CD4-positive, alpha-beta T cell treated with Interleukin-17A for 4 hours (primary cell): ENCODE data around the gene TRAF3IP1.
"Not testable (repeated sequence)": the region's sequence is repeated elsewhere in the genome, so short reads cannot be mapped to it uniquely, and the experiment has no call there.

Experiments used
- DNase-seq: peaks from one replicate; pipeline ENCODE4 v3.0.0-alpha.2; 2020; ENCODE audit warnings: mixed read lengths

The TRAF3IP1 gene

DNA sequence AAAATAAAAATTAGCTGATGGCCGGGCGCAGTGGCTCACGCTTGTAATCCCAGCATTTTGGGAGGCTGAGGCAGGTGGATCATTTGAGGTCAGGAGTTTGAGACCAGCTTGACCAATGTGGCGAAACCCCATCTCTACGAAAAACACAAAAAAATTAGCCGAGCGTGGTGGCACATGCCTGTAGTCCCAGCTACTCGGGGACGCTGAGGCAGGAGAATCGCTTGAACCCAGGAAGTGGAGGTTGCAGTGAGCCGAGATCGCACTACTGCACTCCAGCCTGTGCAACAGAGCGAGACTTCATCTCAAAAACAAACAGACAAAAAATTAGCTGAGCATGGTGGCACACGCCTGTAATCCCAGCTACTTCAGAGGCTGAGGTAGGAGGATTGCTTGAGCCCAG lies 9.6 kb upstream of the TRAF3IP1 start:
- not testable (repeated sequence) for DNase-seq

DNA sequence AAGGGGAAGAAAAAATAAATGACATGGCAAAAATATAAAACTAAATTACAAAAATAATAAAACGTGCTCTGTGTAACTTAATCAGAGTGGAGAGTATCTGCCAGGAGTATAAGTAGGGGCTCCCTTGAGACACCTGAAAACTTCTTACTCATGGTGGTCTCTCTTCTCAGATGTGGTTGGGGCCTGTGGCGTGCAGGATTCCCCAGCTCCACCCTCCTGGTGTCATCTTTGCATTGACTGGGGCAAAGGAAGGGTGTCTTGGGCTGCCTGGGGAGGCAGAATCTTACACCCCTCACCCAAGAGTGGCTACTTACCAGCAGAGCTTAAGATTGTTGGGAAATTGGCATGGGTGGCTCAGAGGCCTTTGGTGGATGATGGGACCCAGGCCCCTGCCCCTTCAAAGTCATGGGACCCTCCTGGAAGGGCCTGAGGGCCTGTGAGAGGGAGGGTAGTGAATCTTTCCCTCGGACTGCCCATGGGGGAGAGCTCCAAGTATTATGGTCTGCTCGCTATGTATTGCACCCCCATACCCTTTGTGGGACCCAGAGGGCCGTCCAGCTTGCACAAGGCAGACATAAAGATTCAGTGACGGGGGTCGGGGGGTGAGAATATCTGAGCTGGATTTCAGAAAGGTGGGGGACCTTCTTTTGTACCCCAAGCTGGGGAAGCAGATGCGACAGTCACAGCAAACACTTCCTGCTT lies 6.9 kb upstream of the TRAF3IP1 start:
- DNase-seq, result no peak

DNA sequence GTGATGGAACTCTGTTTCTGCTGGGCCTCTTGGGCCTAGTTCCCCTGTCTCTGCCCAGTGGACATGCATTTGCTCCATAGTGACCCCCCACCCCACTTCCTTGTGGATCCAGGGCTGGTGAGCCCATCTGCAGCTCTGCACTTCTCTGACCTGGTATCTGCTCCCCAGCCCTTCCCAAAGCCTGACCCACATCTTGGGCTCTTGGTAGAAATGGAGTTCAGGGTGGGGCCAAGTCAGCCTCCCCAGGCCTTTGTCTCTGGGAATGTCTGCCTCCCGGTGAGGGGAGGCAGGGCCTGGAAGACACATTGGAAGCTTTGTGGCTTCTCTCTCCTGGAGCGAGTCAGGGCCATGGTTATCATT lies 6.3 kb upstream of the TRAF3IP1 start:
- DNase-seq, result no peak

DNA sequence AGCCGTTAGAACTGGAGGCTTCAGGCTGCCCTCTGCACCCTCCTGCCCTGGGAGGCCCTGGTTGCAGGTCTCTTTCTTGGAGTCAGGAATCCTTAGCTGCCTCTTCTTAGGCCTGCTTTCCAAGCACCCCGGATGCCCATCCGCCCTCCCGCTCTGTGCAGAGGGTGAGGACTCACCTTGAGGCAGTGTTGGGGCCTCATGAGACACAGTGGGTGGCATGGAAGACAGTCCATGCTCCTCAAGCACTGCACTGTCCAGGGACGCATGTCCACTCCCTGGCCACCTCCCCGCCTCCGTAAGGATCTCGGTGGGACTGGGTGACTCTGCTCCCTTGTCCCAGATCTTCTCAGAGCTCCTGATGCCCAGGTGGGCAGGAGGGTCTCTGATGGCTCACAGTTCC lies 5.7 kb upstream of the TRAF3IP1 start:
- no peak for DNase-seq

DNA sequence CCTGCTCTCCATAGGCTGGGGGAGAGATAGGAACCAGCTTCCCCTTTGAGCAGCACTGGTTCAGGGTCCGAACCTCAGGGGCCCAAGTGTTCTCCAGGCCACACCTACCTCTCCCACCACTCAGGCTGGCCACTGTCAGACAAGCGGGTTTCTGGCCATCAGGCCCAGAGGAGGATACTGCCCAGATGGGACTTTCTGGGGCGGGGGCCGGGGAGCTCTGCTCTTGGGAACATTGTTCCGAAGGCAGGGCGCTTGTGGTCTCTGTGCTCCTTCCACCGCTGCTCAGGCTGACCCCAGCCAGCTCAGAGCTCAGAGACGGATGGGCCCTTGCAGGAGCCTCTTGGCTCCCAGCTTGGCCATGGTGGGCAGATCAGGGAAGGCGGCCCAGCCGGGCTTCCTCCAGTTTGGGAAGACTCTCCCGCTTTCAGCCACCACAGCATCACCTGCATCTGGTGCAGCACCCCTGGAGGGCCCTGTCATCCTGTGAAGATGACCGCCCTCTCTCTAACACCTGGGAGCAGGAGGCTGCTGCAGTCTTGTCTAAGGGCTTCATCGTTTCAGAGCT lies 5.2 kb upstream of the TRAF3IP1 start:
- DNase-seq, result no peak

DNA sequence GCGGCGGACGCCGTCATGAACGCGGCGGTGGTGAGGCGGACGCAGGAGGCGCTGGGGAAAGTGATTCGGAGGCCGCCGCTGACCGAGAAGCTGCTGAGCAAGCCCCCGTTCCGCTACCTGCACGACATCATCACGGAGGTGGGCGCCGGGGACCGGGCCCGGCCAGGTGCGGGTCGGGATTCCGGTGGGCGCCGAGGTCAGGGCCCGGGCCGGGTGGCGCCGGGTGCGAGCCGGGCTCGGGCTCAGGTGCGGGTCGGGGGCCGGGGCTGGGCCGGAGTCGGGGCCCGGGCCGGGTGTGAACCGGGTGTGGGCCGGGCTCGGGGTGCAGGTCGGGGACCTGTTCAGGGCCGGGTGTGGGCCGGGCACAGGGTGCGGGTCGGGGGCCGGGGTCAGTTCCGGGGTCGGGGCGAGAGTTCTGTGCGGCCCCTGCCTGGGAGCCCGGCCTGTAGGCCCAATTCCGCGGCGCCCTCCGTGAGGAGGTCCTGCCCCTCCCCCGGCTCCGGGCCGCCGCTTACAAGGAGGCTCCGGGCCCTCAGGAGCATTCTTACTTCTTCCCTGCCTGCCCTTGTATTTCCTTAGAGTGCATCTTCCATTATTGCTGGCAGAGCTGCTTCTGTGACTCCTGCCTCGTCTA lies 447 bp downstream of the TRAF3IP1 start:
- DNase-seq, result peak; percentile 18

DNA sequence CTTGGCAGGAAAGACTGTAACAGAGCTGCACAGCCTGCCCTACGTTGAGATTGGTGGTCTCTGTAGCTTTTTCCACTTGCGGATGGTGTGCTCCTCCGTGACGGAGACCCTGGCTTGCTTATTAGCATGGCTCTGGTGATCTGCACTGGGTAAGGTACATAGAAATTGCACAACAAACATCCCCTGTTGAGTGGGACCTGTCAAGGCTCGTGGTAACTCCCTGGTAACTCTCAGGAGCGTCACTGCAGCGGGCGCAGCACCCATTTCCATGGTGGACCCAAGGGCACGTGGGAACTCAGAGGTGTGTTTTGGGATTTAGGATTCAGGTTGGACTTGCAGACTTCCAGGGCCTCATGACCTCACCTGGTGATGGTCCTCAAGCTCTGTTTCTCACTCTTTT lies 1.1 kb downstream of the TRAF3IP1 start:
- DNase-seq, result no peak

DNA sequence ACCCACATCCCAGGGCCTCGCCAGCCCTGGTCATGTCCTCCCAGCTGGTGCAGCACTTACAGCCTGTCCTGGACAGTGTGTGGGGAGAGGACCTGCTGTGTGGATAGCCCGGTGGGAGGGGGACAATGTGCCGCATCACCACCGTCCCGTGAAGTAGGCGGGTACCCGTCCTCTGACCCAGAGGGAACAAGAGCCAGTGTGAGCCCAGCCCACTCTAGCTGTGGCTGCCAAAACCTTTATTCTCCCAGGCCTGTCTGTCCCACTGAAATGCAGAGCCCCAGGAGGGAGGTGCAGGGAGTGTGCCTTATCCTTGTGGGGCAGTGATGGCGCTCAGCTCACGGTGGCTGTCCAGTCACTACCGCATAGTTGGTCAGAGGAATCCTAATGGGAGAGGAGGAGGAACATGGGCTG lies 1.7 kb downstream of the TRAF3IP1 start:
- no peak for DNase-seq

DNA sequence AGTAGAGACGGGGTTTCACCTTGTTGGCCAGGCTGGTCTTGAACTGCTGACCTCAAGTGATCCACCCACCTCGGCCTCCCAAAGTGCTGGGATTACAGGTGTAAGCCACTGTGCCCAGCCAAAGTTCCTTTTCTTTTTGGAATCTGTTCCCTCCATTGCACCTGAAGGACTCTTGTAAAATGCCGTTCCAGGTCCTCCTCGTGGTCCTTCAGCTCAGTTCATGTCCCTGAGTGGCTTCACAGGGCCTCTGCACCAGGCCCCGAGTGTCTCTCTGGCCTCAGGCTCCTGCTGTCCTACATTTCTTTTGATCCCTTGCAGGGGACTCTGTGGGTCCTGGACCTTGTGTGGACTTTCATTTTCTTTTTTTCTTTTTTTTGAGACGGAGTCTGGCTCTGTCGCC lies 3.9 kb downstream of the TRAF3IP1 start:
- not testable (repeated sequence) for DNase-seq

DNA sequence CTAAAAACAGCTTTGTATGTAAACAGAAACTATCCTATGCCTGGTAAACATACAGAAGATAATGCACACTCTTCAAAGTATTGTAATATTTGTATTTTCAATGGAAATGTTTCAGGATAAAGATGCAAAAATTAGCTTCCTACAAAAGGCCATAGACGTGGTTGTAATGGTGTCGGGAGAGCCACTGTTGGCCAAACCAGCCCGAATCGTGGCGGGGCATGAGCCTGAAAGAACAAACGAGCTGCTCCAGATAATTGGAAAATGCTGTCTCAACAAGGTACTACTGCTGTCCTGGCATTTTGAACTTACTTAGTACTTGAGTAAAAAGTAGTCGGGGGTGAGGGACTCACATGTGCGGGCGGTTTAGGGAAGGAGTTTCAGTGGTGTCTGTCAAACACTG lies 5.4 kb downstream of the TRAF3IP1 start:
- no peak for DNase-seq

DNA sequence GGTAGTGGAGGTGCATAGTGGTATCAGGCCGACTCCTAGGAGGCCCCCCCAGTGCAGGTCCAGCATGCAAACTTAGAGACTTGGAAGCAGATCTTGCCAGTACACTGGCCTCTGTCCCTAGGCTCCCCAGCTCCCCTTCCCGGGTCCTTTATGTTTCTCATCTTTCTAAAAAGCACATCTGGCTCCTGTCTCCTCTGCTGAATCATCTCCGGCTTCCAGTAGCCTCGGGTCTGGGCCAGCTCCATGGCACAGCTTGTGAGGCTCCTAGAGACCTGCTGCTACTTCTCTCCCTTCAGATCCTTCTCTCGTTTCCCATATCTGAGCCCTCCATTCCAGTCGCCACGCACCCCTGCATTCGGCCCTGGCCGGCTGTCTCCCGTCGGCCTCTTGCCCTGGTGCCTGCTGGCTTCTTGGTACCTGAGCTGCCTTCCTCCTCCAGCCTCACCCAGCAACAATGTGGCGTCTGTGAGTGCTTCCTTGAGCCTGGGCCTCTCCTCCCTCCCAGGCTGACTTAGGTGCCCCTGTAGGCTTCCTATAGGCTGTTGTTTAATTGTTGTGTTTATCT lies 6.6 kb downstream of the TRAF3IP1 start:
- DNase-seq, result no peak

DNA sequence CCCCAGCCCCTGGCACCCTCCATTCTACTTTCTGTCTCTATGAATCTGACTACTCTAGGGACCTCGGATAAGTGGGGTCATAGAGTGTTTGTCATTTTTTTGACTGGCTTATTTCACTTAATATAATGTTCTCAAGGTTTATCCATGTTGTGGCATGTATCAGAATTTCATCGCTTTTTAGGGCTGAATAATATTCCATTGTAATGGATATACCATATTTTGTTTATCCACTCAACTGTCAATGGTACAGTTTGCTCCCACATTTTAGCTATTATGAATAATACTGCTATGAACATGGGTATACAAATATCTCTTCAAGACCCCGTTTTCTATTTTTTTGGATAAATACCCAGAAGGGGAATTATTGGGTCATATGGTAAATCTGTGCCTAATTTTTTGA lies 7.4 kb downstream of the TRAF3IP1 start:
- DNase-seq, result no peak

DNA sequence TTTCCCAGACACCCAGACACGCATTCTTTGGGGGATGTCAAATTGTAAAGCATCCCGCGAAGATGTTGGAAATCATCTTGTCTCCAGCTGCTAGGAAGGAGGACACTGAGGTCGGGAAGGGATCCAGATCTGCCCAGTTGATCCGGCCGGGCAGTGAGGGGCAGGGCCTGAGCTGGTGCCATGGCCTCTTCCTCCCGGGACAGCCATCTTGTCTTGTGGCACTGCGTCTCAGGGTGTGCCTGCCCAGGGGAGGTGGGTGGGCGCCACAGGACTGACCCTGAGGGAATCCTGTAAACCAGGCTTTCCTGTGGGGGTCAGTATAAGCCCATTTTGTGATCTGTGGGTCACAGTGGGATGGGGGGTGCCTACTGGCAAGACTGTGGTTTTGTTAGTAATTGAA lies 10.1 kb downstream of the TRAF3IP1 start:
- DNase-seq, result no peak

DNA sequence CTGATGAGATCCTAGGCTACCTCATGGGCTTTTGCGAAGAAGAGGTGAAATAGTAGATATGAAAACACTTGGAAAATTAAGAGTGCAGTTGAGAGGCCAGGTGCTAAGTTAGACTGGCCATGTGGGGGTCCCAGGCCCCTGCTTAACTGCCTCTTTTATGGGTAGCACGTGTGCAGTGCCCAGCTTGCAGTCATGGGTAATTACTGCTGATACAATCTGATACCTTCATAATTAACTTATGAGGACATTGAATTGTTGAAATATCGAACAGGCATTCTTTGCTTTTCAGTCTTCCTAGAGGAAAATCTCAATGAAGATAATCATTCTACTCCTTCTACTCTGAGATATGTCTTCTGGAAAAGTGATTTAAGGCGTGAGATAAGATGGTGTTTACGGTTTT lies 11.6 kb downstream of the TRAF3IP1 start:
- DNase-seq, result no peak

DNA sequence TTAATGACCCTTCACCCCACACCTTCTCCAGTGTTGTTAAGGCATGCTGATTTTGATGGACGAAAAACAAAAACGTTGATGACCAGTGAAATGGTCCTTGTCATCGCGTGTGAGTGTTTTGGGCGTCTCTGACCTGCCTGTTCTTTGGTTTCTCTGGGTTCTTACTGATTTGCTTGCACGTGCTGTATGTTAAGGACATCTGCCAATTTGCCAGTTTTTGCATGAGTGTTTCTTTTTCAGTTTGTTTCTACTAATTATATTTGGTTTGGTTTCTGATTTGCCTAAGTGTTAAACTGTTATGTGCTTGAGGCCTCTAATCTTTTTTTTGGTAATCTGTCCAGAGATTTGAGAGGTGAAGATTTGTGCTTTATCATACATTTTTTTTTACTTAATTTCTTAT lies 14.6 kb downstream of the TRAF3IP1 start:
- no peak for DNase-seq

DNA sequence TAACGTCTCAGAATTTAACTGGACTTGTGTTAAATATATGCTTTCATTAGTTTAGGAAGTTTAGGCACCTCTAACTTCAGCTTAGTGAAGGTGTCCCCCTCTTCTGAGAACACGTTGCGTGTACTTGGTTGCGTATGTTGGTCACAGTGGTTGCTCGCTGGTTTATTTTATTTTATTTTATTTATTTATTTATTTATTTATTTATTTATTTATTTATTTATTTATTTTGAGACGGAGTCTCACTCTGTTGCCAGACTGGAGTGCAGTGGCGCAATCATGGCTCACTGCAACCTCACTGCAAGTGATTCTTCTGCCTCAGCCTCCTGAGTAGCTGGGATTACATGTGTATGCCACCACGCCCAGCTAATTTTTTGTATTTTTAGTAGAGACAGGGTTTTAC lies 15.3 kb downstream of the TRAF3IP1 start:
- not testable (repeated sequence) for DNase-seq

DNA sequence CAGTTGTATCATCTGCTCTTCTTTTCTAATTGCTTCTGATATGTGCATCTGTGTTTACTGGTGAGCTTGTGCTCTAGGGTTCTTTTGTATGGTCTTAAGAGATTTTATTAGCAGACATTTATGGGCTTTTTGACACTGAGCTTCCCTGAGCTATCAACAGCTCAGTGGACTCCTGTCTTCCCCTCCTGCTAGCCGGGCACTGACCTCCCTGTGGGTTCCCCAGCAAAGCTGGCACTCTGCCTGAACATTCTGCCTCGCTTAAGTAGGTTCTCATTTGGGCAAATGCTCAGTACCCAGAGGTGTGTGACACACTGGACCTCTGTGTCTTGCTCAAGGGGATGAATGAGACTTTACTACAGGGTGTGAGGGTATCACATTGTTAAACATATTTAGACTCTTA lies 15.8 kb downstream of the TRAF3IP1 start:
- DNase-seq, result no peak

DNA sequence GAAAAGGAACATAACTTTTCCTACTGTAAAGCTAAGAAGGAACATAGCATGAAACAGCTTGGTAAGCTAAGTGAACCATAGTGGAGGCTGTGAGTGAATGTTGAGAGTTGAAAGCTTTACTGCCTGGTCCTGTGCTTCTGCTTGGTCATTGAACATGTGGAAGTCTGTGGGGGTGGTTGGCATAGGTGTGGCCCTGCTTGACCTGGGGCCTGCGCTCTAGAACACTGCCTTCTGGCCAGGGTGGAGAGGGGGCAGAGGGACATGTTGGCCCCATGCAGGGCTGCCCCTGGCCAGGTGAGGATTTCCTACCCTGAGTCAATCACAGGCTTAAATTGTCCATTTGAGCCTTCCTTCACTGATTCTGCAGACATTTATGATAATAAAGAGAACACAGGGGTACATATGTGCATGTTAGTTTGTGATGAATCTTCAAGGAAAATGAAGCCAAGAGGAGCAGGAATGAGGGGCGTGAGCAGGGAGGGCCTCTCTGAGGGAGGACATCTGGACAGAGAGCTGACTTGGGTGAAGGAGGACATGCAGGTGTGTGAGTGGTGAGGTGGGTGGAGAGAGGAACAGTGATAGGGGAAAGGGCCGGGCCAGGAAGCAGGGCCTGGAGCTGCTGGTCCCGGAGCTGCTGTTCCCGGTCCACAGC lies 16.6 kb downstream of the TRAF3IP1 start:
- DNase-seq, result no peak

DNA sequence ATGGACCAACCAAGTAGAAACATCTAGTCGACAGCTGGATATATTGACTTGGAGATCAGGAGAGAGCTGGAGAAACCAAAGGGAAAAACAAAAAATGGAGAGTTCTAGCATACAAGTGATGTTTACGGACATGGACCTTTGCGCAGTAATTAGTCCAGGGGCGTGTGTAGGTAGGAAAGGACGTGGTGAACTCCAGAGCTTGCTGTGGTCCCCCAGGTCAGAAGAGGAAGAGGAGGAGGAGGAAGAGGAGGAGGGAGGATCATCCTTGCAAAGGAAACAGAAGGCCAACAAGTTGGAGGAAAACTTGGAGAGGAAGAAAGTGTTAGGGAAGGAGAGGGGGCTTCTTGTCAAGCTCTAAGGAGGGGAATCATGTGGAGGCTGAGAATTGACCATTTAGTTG lies 17.5 kb downstream of the TRAF3IP1 start:
- DNase-seq, result no peak

DNA sequence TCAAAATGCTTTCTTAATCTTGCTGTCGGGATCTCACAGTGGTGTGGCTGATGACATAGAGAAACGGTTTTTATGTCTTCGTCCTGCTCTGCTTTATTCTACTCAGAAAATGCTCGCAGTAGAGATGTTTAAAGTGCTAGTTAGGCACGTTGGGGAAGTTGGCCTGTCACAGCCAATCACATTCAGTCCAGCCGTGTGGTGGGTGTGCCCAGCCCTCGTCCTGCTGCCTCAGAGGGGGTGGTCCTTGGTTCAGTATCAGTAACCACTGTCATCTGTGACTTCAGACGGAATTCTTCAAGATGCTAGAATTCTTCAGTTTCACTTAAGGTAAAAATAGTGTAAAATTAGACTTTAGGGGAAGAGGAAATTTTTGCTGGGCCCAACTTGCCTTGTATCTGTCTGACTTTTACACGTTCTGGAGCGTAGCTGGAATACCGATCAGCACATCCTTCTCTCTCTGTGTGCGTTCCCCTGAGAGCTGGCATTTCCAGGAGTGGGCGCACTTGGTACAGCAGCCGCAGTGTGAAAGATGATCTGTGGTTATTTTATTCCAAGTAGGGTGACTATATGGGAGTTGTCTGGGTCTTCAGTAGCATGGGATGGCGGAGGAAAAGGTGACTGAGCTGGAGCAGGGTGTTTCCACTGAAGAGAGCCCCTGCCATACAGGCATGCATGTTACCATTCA lies 18.5 kb downstream of the TRAF3IP1 start:
- DNase-seq, result no peak

DNA sequence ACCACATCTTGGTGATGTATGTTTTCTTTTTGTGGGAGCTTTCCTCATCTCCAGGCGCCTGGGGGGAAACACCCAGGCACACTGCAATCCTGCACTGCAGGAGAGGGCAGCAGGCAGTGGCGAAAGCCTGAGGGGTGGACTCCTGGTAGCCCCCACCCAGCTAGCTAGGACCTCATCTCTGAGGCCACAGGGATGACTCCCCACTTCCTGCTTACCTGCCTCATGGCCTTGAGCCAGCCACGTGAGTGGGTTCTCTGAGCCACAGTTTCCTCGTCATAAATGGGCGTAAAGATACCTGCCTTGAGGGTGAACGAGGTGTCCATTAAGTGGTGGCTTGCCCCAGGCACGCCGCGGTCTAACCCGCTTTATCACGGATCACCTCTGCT lies 19.1 kb downstream of the TRAF3IP1 start:
- DNase-seq, result no peak

DNA sequence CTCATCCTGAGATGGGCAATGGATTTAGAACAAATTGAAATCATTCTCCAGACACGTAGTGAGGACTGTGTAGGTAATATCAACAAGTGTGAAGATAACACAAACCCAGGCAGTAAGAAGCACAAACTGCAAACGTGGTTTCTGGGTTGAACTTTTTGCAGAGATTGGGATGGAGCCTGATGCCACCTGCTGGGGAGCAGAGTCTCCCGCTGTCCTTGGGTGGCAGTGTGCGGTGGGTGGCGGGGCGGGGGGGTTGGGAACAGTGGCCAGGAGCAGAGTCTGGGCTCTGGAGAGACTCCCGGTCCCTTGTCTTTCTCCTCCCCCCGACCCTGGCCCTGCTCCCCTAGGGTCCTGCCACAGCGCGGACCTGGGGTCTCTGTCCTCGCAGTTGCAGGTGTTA lies 19.5 kb downstream of the TRAF3IP1 start:
- no peak for DNase-seq

DNA sequence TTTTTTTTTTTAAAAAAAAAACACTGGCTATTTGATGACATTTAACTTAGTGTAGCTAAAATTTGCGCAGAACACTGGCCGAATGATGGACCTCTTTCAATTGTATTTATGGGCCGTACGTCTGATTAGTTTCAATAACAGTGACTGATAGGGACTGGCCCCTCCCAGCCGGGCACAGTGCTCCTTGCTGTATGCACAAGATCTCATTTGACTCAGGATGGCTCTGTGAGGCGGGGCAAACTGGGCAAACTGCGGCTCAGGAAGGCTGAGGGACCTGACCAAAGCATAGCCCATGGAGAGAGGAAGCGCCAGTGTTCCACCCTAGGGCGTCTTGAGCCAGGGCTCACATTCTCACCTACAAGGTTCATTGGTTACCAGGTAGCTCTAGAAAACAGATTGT lies 21.2 kb downstream of the TRAF3IP1 start:
- DNase-seq, result no peak
